ENCODE measurements around the gene LMF1. TPM values are rescaled to one million over a fixed set of nuclear protein-coding genes. Genes with fewer than 3 reads are reported as not detected.

LMF1 gene
- total RNA-seq, 1 experiment from 2014 or later, result 12.8 TPM

- Histone ChIP-seq H4K20me1 (ENCODE audit: insufficient read depth) (no peaks in the 10 kb centered on the region), H3K79me2 (ENCODE audit: insufficient read depth, low read length) (no peaks in the 10 kb centered on the region), H3K4me1 (ENCODE audit: control insufficient read depth in 1 of 2, insufficient read depth in 2 of 2, low read length in 2 of 2) (no peaks in the 10 kb centered on the region), H3K9ac (ENCODE audit: low read length) (no peak overlapping the region), H3K4me3 (replicated peaks in 1 of 2; ENCODE audit: low read depth in 1 of 2, low read length in 2 of 2) (no peak overlapping the region), H3K27ac (ENCODE audit: low read depth, low read length) (no peak overlapping the region), H3K9me2 (ENCODE audit: insufficient read depth) (no peaks in the 10 kb centered on the region), H3K4me2 (ENCODE audit: low read length) (no peak overlapping the region), H3K36me3 (ENCODE audit: control insufficient read depth in 1 of 2, insufficient read depth in 2 of 2, low read length in 2 of 2) (no peaks in the 10 kb centered on the region), H3K9me3 (ENCODE audit: control insufficient read depth in 1 of 2, insufficient read depth in 1 of 2, low read depth in 1 of 2, low read length in 2 of 2) (peaks cover 0 to 23% of the 10 kb centered on the region in 2 experiments; a peak in 2 of 4 replicates), H3K27me3 (ENCODE audit: insufficient read depth, low read length) (no peaks in the 10 kb centered on the region), H2AFZ (ENCODE audit: low read depth, low read length, poor library complexity, severe bottlenecking) (no peak overlapping the region)
- intact Hi-C loops (cut with micrococcal nuclease), result no loop called here
- ChIA-PET CTCF (no interaction called here), RAD21 (ENCODE audit: low non-redundant PET in 1 of 2, low total read pairs in 2 of 2, uncharacterized antibody in 2 of 2, unreplicated experiment in 2 of 2) (no interaction called here), POLR2A (no interaction called here)
- BruUV-seq (replicated peaks), result no TSS peak
- ATAC-seq (no peak), DNase-seq (ENCODE audit: low read depth, low spot score) (no peak)
- no peak for TF ChIP-seq POLR2A (IDR thresholded peaks at IDR 0.05; ENCODE audit: borderline replicate concordance, extremely low read depth, insufficient read depth, insufficient read length)
- TF ChIP-seq SIN3A (IDR thresholded peaks at IDR 0.05; ENCODE audit: low read depth), result no peak
- no peak for TF ChIP-seq RAD21 (IDR thresholded peaks at IDR 0.05; ENCODE audit: low read depth)
- no peak for TF ChIP-seq ELF1 (IDR thresholded peaks at IDR 0.05; ENCODE audit: borderline replicate concordance, low read depth)
- TF ChIP-seq FOSL1 (IDR thresholded peaks at IDR 0.05; ENCODE audit: low read depth), result no peak
- no peak for TF ChIP-seq ZNF274 (IDR thresholded peaks at IDR 0.05; ENCODE audit: low read depth, low read length)
- TF ChIP-seq CBX3 (IDR thresholded peaks at IDR 0.05; ENCODE audit: low read depth), result no peak
- TF ChIP-seq, protein P1, sequence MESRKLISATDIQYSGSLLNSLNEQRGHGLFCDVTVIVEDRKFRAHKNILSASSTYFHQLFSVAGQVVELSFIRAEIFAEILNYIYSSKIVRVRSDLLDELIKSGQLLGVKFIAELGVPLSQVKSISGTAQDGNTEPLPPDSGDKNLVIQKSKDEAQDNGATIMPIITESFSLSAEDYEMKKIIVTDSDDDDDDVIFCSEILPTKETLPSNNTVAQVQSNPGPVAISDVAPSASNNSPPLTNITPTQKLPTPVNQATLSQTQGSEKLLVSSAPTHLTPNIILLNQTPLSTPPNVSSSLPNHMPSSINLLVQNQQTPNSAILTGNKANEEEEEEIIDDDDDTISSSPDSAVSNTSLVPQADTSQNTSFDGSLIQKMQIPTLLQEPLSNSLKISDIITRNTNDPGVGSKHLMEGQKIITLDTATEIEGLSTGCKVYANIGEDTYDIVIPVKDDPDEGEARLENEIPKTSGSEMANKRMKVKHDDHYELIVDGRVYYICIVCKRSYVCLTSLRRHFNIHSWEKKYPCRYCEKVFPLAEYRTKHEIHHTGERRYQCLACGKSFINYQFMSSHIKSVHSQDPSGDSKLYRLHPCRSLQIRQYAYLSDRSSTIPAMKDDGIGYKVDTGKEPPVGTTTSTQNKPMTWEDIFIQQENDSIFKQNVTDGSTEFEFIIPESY (IDR thresholded peaks at IDR 0.05; ENCODE audit: extremely low read depth, insufficient replicate concordance, low read length), result no peak
- no peak for TF ChIP-seq JUND (IDR thresholded peaks at IDR 0.05)
- TF ChIP-seq, protein P2, sequence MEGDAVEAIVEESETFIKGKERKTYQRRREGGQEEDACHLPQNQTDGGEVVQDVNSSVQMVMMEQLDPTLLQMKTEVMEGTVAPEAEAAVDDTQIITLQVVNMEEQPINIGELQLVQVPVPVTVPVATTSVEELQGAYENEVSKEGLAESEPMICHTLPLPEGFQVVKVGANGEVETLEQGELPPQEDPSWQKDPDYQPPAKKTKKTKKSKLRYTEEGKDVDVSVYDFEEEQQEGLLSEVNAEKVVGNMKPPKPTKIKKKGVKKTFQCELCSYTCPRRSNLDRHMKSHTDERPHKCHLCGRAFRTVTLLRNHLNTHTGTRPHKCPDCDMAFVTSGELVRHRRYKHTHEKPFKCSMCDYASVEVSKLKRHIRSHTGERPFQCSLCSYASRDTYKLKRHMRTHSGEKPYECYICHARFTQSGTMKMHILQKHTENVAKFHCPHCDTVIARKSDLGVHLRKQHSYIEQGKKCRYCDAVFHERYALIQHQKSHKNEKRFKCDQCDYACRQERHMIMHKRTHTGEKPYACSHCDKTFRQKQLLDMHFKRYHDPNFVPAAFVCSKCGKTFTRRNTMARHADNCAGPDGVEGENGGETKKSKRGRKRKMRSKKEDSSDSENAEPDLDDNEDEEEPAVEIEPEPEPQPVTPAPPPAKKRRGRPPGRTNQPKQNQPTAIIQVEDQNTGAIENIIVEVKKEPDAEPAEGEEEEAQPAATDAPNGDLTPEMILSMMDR (IDR thresholded peaks at IDR 0.05 in 2 of 3, conservative IDR thresholded peaks at IDR 0.05 in 1 of 3; ENCODE audit: borderline replicate concordance in 1 of 3, insufficient read depth in 1 of 3, low read depth in 2 of 3, low read length in 2 of 3), result no peak
- no peak for TF ChIP-seq MAX (IDR thresholded peaks at IDR 0.05)
- no peak for TF ChIP-seq ZFX (IDR thresholded peaks at IDR 0.05)
- TF ChIP-seq CEBPB (IDR thresholded peaks at IDR 0.05; ENCODE audit: low read depth), result no peak
- TF ChIP-seq TCF7L2 (IDR thresholded peaks at IDR 0.05; ENCODE audit: borderline replicate concordance, extremely low read depth, insufficient read depth, insufficient read length), result no peak
- TF ChIP-seq REST (IDR thresholded peaks at IDR 0.05; ENCODE audit: low read depth), result no peak
- TF ChIP-seq SRF (IDR thresholded peaks at IDR 0.05; ENCODE audit: low read depth), result no peak
- TF ChIP-seq, protein P3, sequence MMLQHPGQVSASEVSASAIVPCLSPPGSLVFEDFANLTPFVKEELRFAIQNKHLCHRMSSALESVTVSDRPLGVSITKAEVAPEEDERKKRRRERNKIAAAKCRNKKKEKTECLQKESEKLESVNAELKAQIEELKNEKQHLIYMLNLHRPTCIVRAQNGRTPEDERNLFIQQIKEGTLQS (IDR thresholded peaks at IDR 0.05), result no peak
- no peak for TF ChIP-seq EGR1 (IDR thresholded peaks at IDR 0.05; ENCODE audit: low read depth)
- no peak for TF ChIP-seq SP1 (IDR thresholded peaks at IDR 0.05; ENCODE audit: low read depth)
Observed at GRCh38 chr16:838741-839140, 132.0 kb downstream of the LMF1 start.

Data from HCT116 (cell line).